H9 (cell line): ENCODE data around the gene BTBD18. TPM values are rescaled to one million over a fixed set of nuclear protein-coding genes. Genes with fewer than 3 reads are reported as not detected.

Source experiments
- DNase-seq: peaks from one replicate; pipeline ENCODE4 v3.0.0-alpha.2; 2017
- H2AFZ ChIP-seq: one replicate; pipeline ENCODE4 v1.6.1; 2013; ENCODE audit warnings: mild to moderate bottlenecking, low read length, control low read depth, moderate library complexity
- H2AK5ac ChIP-seq: 2 replicates; pipeline ENCODE4 v1.6.1; 2013; ENCODE audit warnings: low read length, control low read depth, mixed read lengths; ENCODE audit not compliant: insufficient read length
- H2BK120ac ChIP-seq: one replicate; pipeline ENCODE4 v1.6.1; 2013; ENCODE audit warnings: low read depth, mild to moderate bottlenecking, low read length, control low read depth, inconsistent platforms; ENCODE audit not compliant: poor library complexity, severe bottlenecking
- H2BK12ac ChIP-seq: 2 replicates; pipeline ENCODE4 v1.6.1; 2013; ENCODE audit warnings: low read length, control low read depth, mixed read lengths, low read depth; ENCODE audit not compliant: insufficient read length
- H2BK15ac ChIP-seq: 2 replicates; pipeline ENCODE4 v1.6.1; 2013; ENCODE audit warnings: low read depth, low read length, control low read depth
- H2BK20ac ChIP-seq: one replicate; pipeline ENCODE4 v1.6.1; 2013; ENCODE audit warnings: low read depth, mild to moderate bottlenecking, low read length, control low read depth, inconsistent platforms; ENCODE audit not compliant: poor library complexity, severe bottlenecking
- H2BK5ac ChIP-seq: 2 replicates; pipeline ENCODE4 v1.6.1; 2013; ENCODE audit warnings: low read length, control low read depth, mixed read lengths; ENCODE audit not compliant: insufficient read length
- H3K14ac ChIP-seq: 2 replicates; pipeline ENCODE4 v1.6.1; 2013; ENCODE audit warnings: low read length, control low read depth; ENCODE audit not compliant: insufficient read depth
- H3K18ac ChIP-seq: 2 replicates; pipeline ENCODE4 v1.6.1; 2013; ENCODE audit warnings: low read depth, mild to moderate bottlenecking, mixed read lengths, low read length, control low read depth; ENCODE audit not compliant: insufficient read length
- H3K23ac ChIP-seq: 2 replicates; pipeline ENCODE4 v1.6.1; 2013; ENCODE audit warnings: low read length, control low read depth, mixed read lengths, low read depth; ENCODE audit not compliant: insufficient read length
- H3K23me2 ChIP-seq: 2 replicates; pipeline ENCODE4 v1.6.1; 2013; ENCODE audit warnings: low read depth, mild to moderate bottlenecking, mixed read lengths, low read length, control low read depth; ENCODE audit not compliant: insufficient read length, poor library complexity, severe bottlenecking
- H3K27ac ChIP-seq: 2 replicates; pipeline ENCODE4 v1.5.1; 2013; ENCODE audit warnings: low read length, control low read depth, mixed read lengths, low read depth; ENCODE audit not compliant: insufficient read length
- H3K27me3 ChIP-seq: 2 replicates; pipeline ENCODE4 v1.6.1; 2013; ENCODE audit warnings: low read length, control low read depth, inconsistent platforms; ENCODE audit not compliant: insufficient read depth
- H3K4ac ChIP-seq: 2 replicates; pipeline ENCODE4 v1.6.1; 2013; ENCODE audit warnings: low read depth, mild to moderate bottlenecking, control low read depth, inconsistent platforms, low read length, moderate library complexity
- H3K4me1 ChIP-seq: 2 replicates; pipeline ENCODE4 v1.6.1; 2013; ENCODE audit warnings: low read length, control low read depth, inconsistent platforms; ENCODE audit not compliant: insufficient read depth
- H3K4me2 ChIP-seq: 2 replicates; pipeline ENCODE4 v1.6.1; 2013; ENCODE audit warnings: low read length, control low read depth, mixed read lengths; ENCODE audit not compliant: insufficient read length, insufficient read depth
- H3K56ac ChIP-seq: 2 replicates; pipeline ENCODE4 v1.6.1; 2013; ENCODE audit warnings: low read depth, mild to moderate bottlenecking, mixed read lengths, low read length, control low read depth; ENCODE audit not compliant: insufficient read length
- H3K79me1 ChIP-seq: 2 replicates; pipeline ENCODE4 v1.6.1; 2013; ENCODE audit warnings: low read depth, mild to moderate bottlenecking, moderate library complexity, low read length, control low read depth, inconsistent platforms; ENCODE audit not compliant: insufficient read depth, poor library complexity, severe bottlenecking
- H3K79me2 ChIP-seq: 2 replicates; pipeline ENCODE4 v1.6.1; 2013; ENCODE audit warnings: low read length, control low read depth, inconsistent platforms; ENCODE audit not compliant: insufficient read depth
- H3K9ac ChIP-seq: 2 replicates; pipeline ENCODE4 v1.6.1; 2013; ENCODE audit warnings: low read length, control low read depth, mixed read lengths; ENCODE audit not compliant: insufficient read length; ENCODE audit errors: extremely low read depth
- H3K9me3 ChIP-seq: one replicate; pipeline ENCODE4 v1.6.1; 2013; ENCODE audit warnings: low read depth, low read length, inconsistent platforms; ENCODE audit not compliant: control insufficient read depth
- H3T11ph ChIP-seq: one replicate; pipeline ENCODE4 v1.6.1; 2013; ENCODE audit warnings: mild to moderate bottlenecking, low read length, control low read depth, inconsistent platforms
- H4K20me1 ChIP-seq: one replicate; pipeline ENCODE4 v1.6.1; 2013; ENCODE audit not compliant: control insufficient read depth, insufficient read length, insufficient read depth
- H4K5ac ChIP-seq: 2 replicates; pipeline ENCODE4 v1.6.1; 2013; ENCODE audit warnings: low read depth, mild to moderate bottlenecking, mixed read lengths, low read length, control low read depth; ENCODE audit not compliant: insufficient read length
- H4K8ac ChIP-seq: replicated peaks from 2 replicates; pipeline ENCODE4 v1.6.1; 2013; ENCODE audit warnings: low read length, control low read depth, mixed read lengths, low read depth; ENCODE audit not compliant: insufficient read length
- H4K91ac ChIP-seq: 2 replicates; pipeline ENCODE4 v1.6.1; 2013; ENCODE audit warnings: low read depth, mild to moderate bottlenecking, moderate library complexity, mixed read lengths, low read length, control low read depth; ENCODE audit not compliant: insufficient read length
- H3K27ac Mint-ChIP-seq, 3 experiments: 2 replicates in 2 of 3; 3 replicates in 1 of 3; pipeline ENCODE4 v1.8.0; 2020 to 2021; ENCODE audit warnings: mixed read lengths in 3 of 3, mild to moderate bottlenecking in 1 of 3, moderate library complexity in 1 of 3
- H3K27me3 Mint-ChIP-seq: 2 replicates; pipeline ENCODE4 v1.8.0; 2021; ENCODE audit warnings: low read depth, mild to moderate bottlenecking, moderate library complexity, mixed read lengths
- H3K36me3 Mint-ChIP-seq, 3 experiments: 2 replicates in 2 of 3; 3 replicates in 1 of 3; pipeline ENCODE4 v1.8.0; 2020 to 2021; ENCODE audit warnings: low read depth in 3 of 3, mixed read lengths in 3 of 3; ENCODE audit not compliant: insufficient read depth in 1 of 3
- H3K4me1 Mint-ChIP-seq, 2 experiments: 2 replicates each; pipeline ENCODE4 v1.8.0; 2020; ENCODE audit warnings: mixed read lengths in 2 of 2
- H3K4me3 Mint-ChIP-seq, 2 experiments: 2 replicates in 1 of 2; 3 replicates in 1 of 2; pipeline ENCODE4 v1.8.0; 2020 to 2021; ENCODE audit warnings: mild to moderate bottlenecking in 2 of 2, mixed read lengths in 2 of 2, moderate library complexity in 1 of 2
- H3K9me3 Mint-ChIP-seq, 2 experiments: 2 replicates in 1 of 2; 3 replicates in 1 of 2; pipeline ENCODE4 v1.8.0; 2020; ENCODE audit warnings: mild to moderate bottlenecking in 2 of 2, mixed read lengths in 2 of 2, moderate library complexity in 1 of 2
- WGBS: extraction: QIAGEN DNeasy Blood & Tissue Kit; methylation state at CpG from one replicate; pipeline ENCODE4 v1.1.7; 2013; ENCODE audit warnings: missing lambda C conversion rate, low lambda C conversion rate, mixed read lengths; ENCODE audit not compliant: insufficient read length; ENCODE audit errors: extremely low coverage; 5-methylcytosine and 5-hydroxymethylcytosine counted together
- total RNA-seq: library from RNA; stranded (reverse); gene quantifications from 2 replicates; pipeline ENCODE4 v1.2.1, GENCODE V29; 2021
- TF ChIP-seq, protein P1 (sequence below): fragments of 200-600 bp; sonication (generic); conservative IDR thresholded peaks from 3 replicates; pipeline ENCODE4 v1.8.0; 2021; ENCODE audit warnings: antibody characterized with exemption, mild to moderate bottlenecking

Gene BTBD18
- total RNA-seq, 1 experiment from 2014 or later, result not detected

DNA sequence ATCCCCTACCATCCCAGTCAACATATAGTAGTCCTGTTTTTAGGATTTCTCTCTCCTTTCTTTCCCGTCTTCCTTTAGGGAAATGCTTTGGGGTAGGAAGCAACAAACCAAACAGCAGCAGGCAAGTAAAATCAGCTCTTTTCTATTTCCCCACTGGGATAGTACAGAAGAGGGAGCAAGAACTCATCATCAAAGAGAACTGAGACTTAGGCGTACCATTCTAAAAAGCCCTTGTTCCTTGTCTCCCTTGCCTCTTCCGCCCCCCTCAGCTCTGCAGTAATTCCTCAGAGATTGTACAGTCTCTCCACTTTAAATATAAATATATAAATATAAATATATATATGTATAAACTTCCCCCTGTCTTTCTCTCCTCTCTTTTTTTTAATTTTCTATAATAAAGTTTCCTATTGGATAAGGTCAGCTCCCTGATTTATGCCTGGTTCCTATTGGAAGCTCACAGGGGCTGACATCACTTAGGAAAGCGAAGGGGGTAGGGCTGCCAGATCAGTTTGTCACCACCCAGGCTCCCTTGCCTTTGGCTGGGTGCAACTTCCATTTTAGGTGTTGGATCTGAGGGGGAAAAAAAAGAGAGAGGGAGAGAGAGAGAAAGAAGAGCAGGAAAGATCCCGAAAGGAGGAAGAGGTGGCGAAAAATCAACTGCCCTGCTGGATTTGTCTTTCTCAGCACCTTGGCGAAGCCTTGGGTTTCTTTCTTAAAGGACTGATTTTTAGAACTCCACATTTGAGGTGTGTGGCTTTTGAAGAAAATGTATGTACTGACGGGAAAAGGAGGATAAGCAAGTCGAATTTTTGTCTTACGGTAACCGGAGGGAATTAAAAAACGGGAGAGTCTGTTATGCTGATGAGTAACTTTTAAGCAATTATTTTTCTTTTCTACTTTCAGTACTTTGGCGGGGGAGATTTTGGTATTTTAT lies 9.9 kb upstream of the BTBD18 start, which contains the start of gene CTNND1:
Gene CTNND1, plus strand, starts transcription at position 502 of the 934 bp plus-strand sequence. CDS start 29,677 bp downstream, outside the sequence.
- no peaks in the 10 kb centered on the region for H3K9me3 ChIP-seq
- H3K56ac ChIP-seq, result peak within 1 kb of the TSS; percentile 91
- Mint-ChIP-seq H3K27ac (peak within 1 kb of the TSS; percentile 98 to 100 (median 100)), H3K36me3 (peaks cover 2 to 12% (median 9%) of the 10 kb centered on the region in 3 experiments; a peak in 6 of 7 replicates), H3K4me1 (peaks cover 32 to 34% of the 10 kb centered on the region in 2 experiments), H3K4me3 (peak within 1 kb of the TSS; percentile 93 to 96), H3K27me3 (no peaks in the 10 kb centered on the region), H3K9me3 (0 out of 5 replicates have a peak, but pooled peaks cover 0 to 3% of the 10 kb centered on the region in 2 experiments)
- peak within 1 kb of the TSS; percentile 91 for H3K18ac ChIP-seq
- H2BK15ac ChIP-seq, result no peak within 1 kb of the TSS
- peak within 1 kb of the TSS; percentile 99 for H2BK120ac ChIP-seq
- H4K91ac ChIP-seq, result no peak within 1 kb of the TSS
- WGBS, result no CpG with 5 or more reads among the region's 13 CpGs
- peak within 1 kb of the TSS; percentile 89; the same call in 1 of the 2 replicates for H3K14ac ChIP-seq
- peak; percentile 92 for DNase-seq
- TF ChIP-seq, protein P1, sequence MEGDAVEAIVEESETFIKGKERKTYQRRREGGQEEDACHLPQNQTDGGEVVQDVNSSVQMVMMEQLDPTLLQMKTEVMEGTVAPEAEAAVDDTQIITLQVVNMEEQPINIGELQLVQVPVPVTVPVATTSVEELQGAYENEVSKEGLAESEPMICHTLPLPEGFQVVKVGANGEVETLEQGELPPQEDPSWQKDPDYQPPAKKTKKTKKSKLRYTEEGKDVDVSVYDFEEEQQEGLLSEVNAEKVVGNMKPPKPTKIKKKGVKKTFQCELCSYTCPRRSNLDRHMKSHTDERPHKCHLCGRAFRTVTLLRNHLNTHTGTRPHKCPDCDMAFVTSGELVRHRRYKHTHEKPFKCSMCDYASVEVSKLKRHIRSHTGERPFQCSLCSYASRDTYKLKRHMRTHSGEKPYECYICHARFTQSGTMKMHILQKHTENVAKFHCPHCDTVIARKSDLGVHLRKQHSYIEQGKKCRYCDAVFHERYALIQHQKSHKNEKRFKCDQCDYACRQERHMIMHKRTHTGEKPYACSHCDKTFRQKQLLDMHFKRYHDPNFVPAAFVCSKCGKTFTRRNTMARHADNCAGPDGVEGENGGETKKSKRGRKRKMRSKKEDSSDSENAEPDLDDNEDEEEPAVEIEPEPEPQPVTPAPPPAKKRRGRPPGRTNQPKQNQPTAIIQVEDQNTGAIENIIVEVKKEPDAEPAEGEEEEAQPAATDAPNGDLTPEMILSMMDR, result no peak
- H3K4me2 ChIP-seq, result peak within 1 kb of the TSS; percentile 92
- no peak within 1 kb of the TSS for H2AK5ac ChIP-seq
- no peaks in the 10 kb centered on the region for H3K79me1 ChIP-seq
- peaks cover 37% of the 10 kb centered on the region for H3K79me2 ChIP-seq
- peak within 1 kb of the TSS; percentile 1 for H2BK20ac ChIP-seq
- H4K5ac ChIP-seq, result peak within 1 kb of the TSS; percentile 63
- no peak within 1 kb of the TSS for H4K8ac ChIP-seq
- peak within 1 kb of the TSS; percentile 98 for H2AFZ ChIP-seq
- H3K4ac ChIP-seq, result peak within 1 kb of the TSS; percentile 89; the same call in 1 of the 2 replicates
- H3K23ac ChIP-seq, result no peak within 1 kb of the TSS
- peak within 1 kb of the TSS; percentile 99 for H3T11ph ChIP-seq
- no peaks in the 10 kb centered on the region for H4K20me1 ChIP-seq
- H3K9ac ChIP-seq, result peak within 1 kb of the TSS; percentile 99
- H3K27me3 ChIP-seq, result no peaks in the 10 kb centered on the region
- no peaks in the 10 kb centered on the region; the same call in 1 of the 2 replicates for H3K4me1 ChIP-seq
- peak within 1 kb of the TSS; percentile 65 for H2BK5ac ChIP-seq
- peaks cover 7% of the 10 kb centered on the region for H3K23me2 ChIP-seq
- H3K27ac ChIP-seq, result peak within 1 kb of the TSS; percentile 98
- H2BK12ac ChIP-seq, result peak within 1 kb of the TSS; percentile 80
